H1 (cell line): ENCODE results near the gene PHOSPHO2.

ENCODE experiments used
- CTCF ChIP-seq, 3 experiments: IDR thresholded peaks; 1 replicate in 2 of 3; 2 replicates in 1 of 3; pipeline versions ENCODE4 v1.5.1 to v1.6.1; 2011; ENCODE audit warnings: low read length in 3 of 3, mild to moderate bottlenecking in 3 of 3, inconsistent platforms in 2 of 3, low read depth in 1 of 3, moderate library complexity in 1 of 3; ENCODE audit not compliant: insufficient read depth in 1 of 3; ENCODE audit errors: control extremely low read depth in 1 of 3
- SAP30 ChIP-seq: fragments of 300-600 bp; sonication (generic); IDR thresholded peaks from 2 replicates; pipeline ENCODE4 v1.7.1; 2012; ENCODE audit warnings: low read length, moderate library complexity, mild to moderate bottlenecking, inconsistent platforms; ENCODE audit not compliant: insufficient read depth, insufficient replicate concordance

- TF ChIP-seq SAP30 (no peak), CTCF (IDR thresholded peaks at IDR 0.05; ENCODE audit: control extremely low read depth in 1 of 3, insufficient read depth in 1 of 3, low read depth in 1 of 3, low read length in 3 of 3) (no peak)
Measured at GRCh38 chr2:169746240-169746639, 52.0 kb downstream of the PHOSPHO2 start.
